HEK293 (cell line): ENCODE results near the gene LRRC59.

Experiments used
- CTCF ChIA-PET: fragments of 350-600 bp; formaldehyde crosslinking; extraction: SDS; loops from one replicate; lab custom pipeline; 2021; ENCODE audit warnings: antibody characterized with exemption; lab: Yijun Ruan, JAX
- POLR2A ChIA-PET: fragments of 300-600 bp; formaldehyde crosslinking; extraction: SDS; loops from one replicate; lab custom pipeline; 2020; ENCODE audit warnings: antibody characterized with exemption, inconsistent platforms; lab: Yijun Ruan, JAX
- H3K27ac ChIP-seq: fragments of 200-500 bp; sonication (Bioruptor generic); 2 replicates; pipeline ENCODE4 v1.5.1; 2014; ENCODE audit warnings: low read depth, low read length, control low read depth, inconsistent platforms; ENCODE audit errors: extremely low read depth
- H3K36me3 ChIP-seq, 2 experiments: fragments of 200-500 bp in 1 of 2; sonication (Bioruptor generic) in 1 of 2; 1 replicate in 1 of 2; 2 replicates in 1 of 2; pipeline ENCODE4 v1.5.1; 2014 to 2017; ENCODE audit warnings: inconsistent platforms in 2 of 2, low read length in 2 of 2; ENCODE audit not compliant: control insufficient read depth in 2 of 2, insufficient read depth in 1 of 2
- H3K4me1 ChIP-seq: fragments of 200-500 bp; sonication (Bioruptor generic); 2 replicates; pipeline ENCODE4 v1.5.1; 2014; ENCODE audit warnings: mild to moderate bottlenecking, low read length, inconsistent platforms; ENCODE audit not compliant: control insufficient read depth, insufficient read depth
- H3K4me3 ChIP-seq: 2 replicates; pipeline ENCODE4 v1.5.1; 2011; ENCODE audit warnings: low read depth, mild to moderate bottlenecking, control low read depth, low read length, moderate library complexity
- H3K9me3 ChIP-seq: fragments of 200-500 bp; sonication (Bioruptor generic); 2 replicates; pipeline ENCODE4 v1.5.1; 2014; ENCODE audit warnings: low read depth, low read length, inconsistent platforms; ENCODE audit not compliant: control insufficient read depth, insufficient read depth
- BCL11A ChIP-seq: fragments of 450-650 bp; formaldehyde crosslinking; IDR thresholded peaks from 2 replicates; pipeline ENCODE4 v1.5.1; 2016; ENCODE audit warnings: low read depth, missing biosample characterization, missing genetic modification characterization
- BCL6B ChIP-seq: fragments of 450-650 bp; formaldehyde crosslinking; IDR thresholded peaks from 2 replicates; pipeline ENCODE4 v1.5.1; 2017; ENCODE audit warnings: missing biosample characterization, missing genetic modification characterization
- EGR2 ChIP-seq: fragments of 450-650 bp; formaldehyde crosslinking; IDR thresholded peaks from 2 replicates; pipeline ENCODE4 v1.5.1; 2016; ENCODE audit warnings: low read depth, missing biosample characterization, missing genetic modification characterization
- GLIS1 ChIP-seq: fragments of 450-650 bp; formaldehyde crosslinking; IDR thresholded peaks from 2 replicates; pipeline ENCODE4 v1.5.1; 2016; ENCODE audit warnings: missing biosample characterization, missing genetic modification characterization
- HOXD13 ChIP-seq: sonication (generic); formaldehyde crosslinking; IDR thresholded peaks from 2 replicates; pipeline ENCODE4 v1.8.0; 2022; ENCODE audit warnings: missing genetic modification reagents, borderline replicate concordance
- IKZF3 ChIP-seq: fragments of 450-650 bp; IDR thresholded peaks from 2 replicates; pipeline ENCODE4 v1.5.0; 2018; ENCODE audit warnings: missing biosample characterization, mild to moderate bottlenecking, missing genetic modification characterization, moderate library complexity
- KLF10 ChIP-seq: fragments of 450-650 bp; IDR thresholded peaks from 2 replicates; pipeline ENCODE4 v1.5.1; 2018; ENCODE audit warnings: missing biosample characterization, mild to moderate bottlenecking, missing genetic modification characterization
- MZF1 ChIP-seq: fragments of 450-650 bp; formaldehyde crosslinking; IDR thresholded peaks from 2 replicates; pipeline ENCODE4 v1.5.1; 2017; ENCODE audit warnings: missing biosample characterization, missing genetic modification characterization, borderline replicate concordance
- PRDM6 ChIP-seq: fragments of 450-650 bp; formaldehyde crosslinking; IDR thresholded peaks from 2 replicates; pipeline ENCODE4 v1.5.1; 2017; ENCODE audit warnings: missing biosample characterization, missing genetic modification characterization
- SP2 ChIP-seq: fragments of 450-650 bp; formaldehyde crosslinking; IDR thresholded peaks from 2 replicates; pipeline ENCODE4 v1.5.1; 2016; ENCODE audit warnings: missing biosample characterization, missing genetic modification characterization
- SP7 ChIP-seq: fragments of 450-650 bp; formaldehyde crosslinking; IDR thresholded peaks from 2 replicates; pipeline ENCODE4 v1.5.1; 2016; ENCODE audit warnings: missing biosample characterization, missing genetic modification characterization
- YY2 ChIP-seq: fragments of 450-650 bp; formaldehyde crosslinking; IDR thresholded peaks from 2 replicates; pipeline ENCODE4 v1.5.1; 2016; ENCODE audit warnings: missing biosample characterization, missing genetic modification characterization
- ZBTB8A ChIP-seq: fragments of 450-650 bp; formaldehyde crosslinking; IDR thresholded peaks from 2 replicates; pipeline ENCODE4 v1.5.1; 2016; ENCODE audit warnings: missing biosample characterization, missing genetic modification characterization
- ZNF133 ChIP-seq: fragments of 450-650 bp; formaldehyde crosslinking; IDR thresholded peaks from 2 replicates; pipeline ENCODE4 v1.5.1; 2016; ENCODE audit warnings: missing biosample characterization, missing genetic modification characterization
- ZNF335 ChIP-seq: fragments of 450-650 bp; formaldehyde crosslinking; conservative IDR thresholded peaks from 2 replicates; pipeline ENCODE4 v1.5.1; 2016; ENCODE audit warnings: missing biosample characterization, missing genetic modification characterization
- ZNF398 ChIP-seq: fragments of 450-650 bp; formaldehyde crosslinking; IDR thresholded peaks from 2 replicates; pipeline ENCODE4 v1.5.1; 2017; ENCODE audit warnings: missing biosample characterization, missing genetic modification characterization
- ZNF514 ChIP-seq: fragments of 450-650 bp; formaldehyde crosslinking; IDR thresholded peaks from 2 replicates; pipeline ENCODE4 v1.5.1; 2016; ENCODE audit warnings: missing biosample characterization, missing genetic modification characterization
- ZNF548 ChIP-seq: fragments of 450-650 bp; formaldehyde crosslinking; IDR thresholded peaks from 2 replicates; pipeline ENCODE4 v1.5.1; 2016; ENCODE audit warnings: missing biosample characterization, missing genetic modification characterization
- ZNF571 ChIP-seq: fragments of 450-650 bp; formaldehyde crosslinking; IDR thresholded peaks from 2 replicates; pipeline ENCODE4 v1.5.0; 2017; ENCODE audit warnings: missing biosample characterization, missing genetic modification characterization
- ZNF600 ChIP-seq: fragments of 450-650 bp; formaldehyde crosslinking; IDR thresholded peaks from 2 replicates; pipeline ENCODE4 v1.5.1; 2016; ENCODE audit warnings: missing biosample characterization, missing genetic modification characterization
- ZSCAN18 ChIP-seq: fragments of 450-650 bp; formaldehyde crosslinking; IDR thresholded peaks from 2 replicates; pipeline ENCODE4 v1.5.1; 2016; ENCODE audit warnings: missing biosample characterization, missing genetic modification characterization
- TF ChIP-seq, protein P1 (sequence below): fragments of 450-650 bp; formaldehyde crosslinking; IDR thresholded peaks from 2 replicates; pipeline ENCODE4 v1.5.1; 2016; ENCODE audit warnings: missing biosample characterization, missing genetic modification characterization
- TF ChIP-seq, protein P2 (sequence below): fragments of 450-650 bp; formaldehyde crosslinking; IDR thresholded peaks from 2 replicates; pipeline ENCODE4 v1.5.1; 2016; ENCODE audit warnings: missing biosample characterization, missing genetic modification characterization

Gene LRRC59

DNA sequence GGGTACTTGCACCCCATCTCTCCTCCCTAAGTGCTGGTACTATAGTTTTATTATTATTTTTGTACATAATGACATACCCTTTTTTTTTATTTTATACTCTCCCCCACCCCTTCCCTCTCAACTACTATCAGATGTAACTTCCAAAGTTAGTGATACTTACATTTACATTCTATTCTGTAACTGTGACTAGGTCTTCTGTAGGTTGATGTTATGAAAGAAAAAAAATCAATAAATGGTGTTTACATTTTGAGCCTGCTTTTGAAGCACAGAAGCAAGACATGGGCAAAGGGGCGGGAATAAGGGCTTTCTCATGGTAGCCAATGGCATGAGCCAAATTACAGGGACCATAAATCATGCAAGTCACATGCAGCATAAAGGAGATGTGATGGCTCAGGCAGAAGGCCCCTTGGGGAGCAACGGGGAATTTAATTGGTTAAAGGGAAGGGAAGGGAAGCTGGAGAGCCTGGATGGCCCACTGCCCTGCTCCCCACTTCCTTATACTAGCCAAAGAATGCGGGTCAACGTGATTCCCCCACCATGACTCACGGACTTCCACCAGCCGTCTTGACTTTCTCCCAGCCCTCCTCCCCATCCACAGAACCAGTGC, 26.3 kb upstream of the LRRC59 start:
- Histone ChIP-seq H3K36me3 (no peaks in the 10 kb centered on the region), H3K9me3 (no peaks in the 10 kb centered on the region), H3K4me1 (peaks cover 10% of the 10 kb centered on the region; the same call in 1 of the 2 replicates), H3K4me3 (no peak overlapping the region), H3K27ac (no peak overlapping the region)
- ChIA-PET CTCF (interaction anchor here (1.0 kb wide), 1 partner anchor 55 kb away, joined by 3 read pairs; no protein-coding TSS in a partner anchor), POLR2A (no interaction called here)
- peak; percentile 42; the same call in 1 of the 2 replicates for TF ChIP-seq KLF10 (tag by site-specific recombination)
- TF ChIP-seq ZSCAN18 (tag by site-specific recombination), result no peak
- TF ChIP-seq BCL11A, result no peak
- no peak for TF ChIP-seq ZNF571 (tag by site-specific recombination)
- no peak for TF ChIP-seq HOXD13 (CRISPR knock-in tag)
- no peak for TF ChIP-seq ZNF133 (tag by site-specific recombination)
- TF ChIP-seq BCL6B (tag by site-specific recombination), result no peak
- TF ChIP-seq ZNF335 (tag by site-specific recombination), result peak; percentile 59
- no peak for TF ChIP-seq ZNF514 (tag by site-specific recombination)
- TF ChIP-seq, protein P1, sequence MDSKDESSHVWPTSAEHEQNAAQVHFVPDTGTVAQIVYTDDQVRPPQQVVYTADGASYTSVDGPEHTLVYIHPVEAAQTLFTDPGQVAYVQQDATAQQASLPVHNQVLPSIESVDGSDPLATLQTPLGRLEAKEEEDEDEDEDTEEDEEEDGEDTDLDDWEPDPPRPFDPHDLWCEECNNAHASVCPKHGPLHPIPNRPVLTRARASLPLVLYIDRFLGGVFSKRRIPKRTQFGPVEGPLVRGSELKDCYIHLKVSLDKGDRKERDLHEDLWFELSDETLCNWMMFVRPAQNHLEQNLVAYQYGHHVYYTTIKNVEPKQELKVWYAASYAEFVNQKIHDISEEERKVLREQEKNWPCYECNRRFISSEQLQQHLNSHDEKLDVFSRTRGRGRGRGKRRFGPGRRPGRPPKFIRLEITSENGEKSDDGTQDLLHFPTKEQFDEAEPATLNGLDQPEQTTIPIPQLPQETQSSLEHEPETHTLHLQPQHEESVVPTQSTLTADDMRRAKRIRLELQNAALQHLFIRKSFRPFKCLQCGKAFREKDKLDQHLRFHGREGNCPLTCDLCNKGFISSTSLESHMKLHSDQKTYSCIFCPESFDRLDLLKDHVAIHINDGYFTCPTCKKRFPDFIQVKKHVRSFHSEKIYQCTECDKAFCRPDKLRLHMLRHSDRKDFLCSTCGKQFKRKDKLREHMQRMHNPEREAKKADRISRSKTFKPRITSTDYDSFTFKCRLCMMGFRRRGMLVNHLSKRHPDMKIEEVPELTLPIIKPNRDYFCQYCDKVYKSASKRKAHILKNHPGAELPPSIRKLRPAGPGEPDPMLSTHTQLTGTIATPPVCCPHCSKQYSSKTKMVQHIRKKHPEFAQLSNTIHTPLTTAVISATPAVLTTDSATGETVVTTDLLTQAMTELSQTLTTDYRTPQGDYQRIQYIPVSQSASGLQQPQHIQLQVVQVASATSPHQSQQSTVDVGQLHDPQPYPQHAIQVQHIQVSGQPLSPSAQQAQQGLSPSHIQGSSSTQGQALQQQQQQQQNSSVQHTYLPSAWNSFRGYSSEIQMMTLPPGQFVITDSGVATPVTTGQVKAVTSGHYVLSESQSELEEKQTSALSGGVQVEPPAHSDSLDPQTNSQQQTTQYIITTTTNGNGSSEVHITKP (tag by site-specific recombination), result peak; percentile 14; the same call in 1 of the 2 replicates
- peak; percentile 75 for TF ChIP-seq ZNF398 (tag by site-specific recombination)
- TF ChIP-seq PRDM6 (tag by site-specific recombination), result peak; percentile 6; the same call in 1 of the 2 replicates
- TF ChIP-seq ZNF600, result 0 out of 2 replicates have a peak, but pooled peaks have one; percentile 13
- TF ChIP-seq MZF1 (tag by site-specific recombination), result peak; percentile 30; the same call in 1 of the 2 replicates
- TF ChIP-seq ZBTB8A (tag by site-specific recombination), result peak; percentile 25; the same call in 1 of the 2 replicates
- TF ChIP-seq YY2, result 0 out of 2 replicates have a peak, but pooled peaks have one; percentile 15
- no peak for TF ChIP-seq EGR2 (tag by site-specific recombination)
- TF ChIP-seq, protein P2, sequence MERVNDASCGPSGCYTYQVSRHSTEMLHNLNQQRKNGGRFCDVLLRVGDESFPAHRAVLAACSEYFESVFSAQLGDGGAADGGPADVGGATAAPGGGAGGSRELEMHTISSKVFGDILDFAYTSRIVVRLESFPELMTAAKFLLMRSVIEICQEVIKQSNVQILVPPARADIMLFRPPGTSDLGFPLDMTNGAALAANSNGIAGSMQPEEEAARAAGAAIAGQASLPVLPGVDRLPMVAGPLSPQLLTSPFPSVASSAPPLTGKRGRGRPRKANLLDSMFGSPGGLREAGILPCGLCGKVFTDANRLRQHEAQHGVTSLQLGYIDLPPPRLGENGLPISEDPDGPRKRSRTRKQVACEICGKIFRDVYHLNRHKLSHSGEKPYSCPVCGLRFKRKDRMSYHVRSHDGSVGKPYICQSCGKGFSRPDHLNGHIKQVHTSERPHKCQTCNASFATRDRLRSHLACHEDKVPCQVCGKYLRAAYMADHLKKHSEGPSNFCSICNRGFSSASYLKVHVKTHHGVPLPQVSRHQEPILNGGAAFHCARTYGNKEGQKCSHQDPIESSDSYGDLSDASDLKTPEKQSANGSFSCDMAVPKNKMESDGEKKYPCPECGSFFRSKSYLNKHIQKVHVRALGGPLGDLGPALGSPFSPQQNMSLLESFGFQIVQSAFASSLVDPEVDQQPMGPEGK, result peak; percentile 41
- TF ChIP-seq GLIS1 (tag by site-specific recombination), result peak; percentile 62; the same call in 1 of the 2 replicates
- TF ChIP-seq ZNF548 (tag by site-specific recombination), result no peak
- TF ChIP-seq SP2 (tag by site-specific recombination), result peak; percentile 68
- 0 out of 2 replicates have a peak, but pooled peaks have one; percentile 30 for TF ChIP-seq IKZF3 (tag by site-specific recombination)
- TF ChIP-seq SP7, result 0 out of 2 replicates have a peak, but pooled peaks have one; percentile 48
- TF ChIP-seq, all 188 proteins: peak for 14
